GM12873 (cell line): ENCODE data around the gene DLX1.
A peak's percentile ranks its signal among the peaks of the same experiment; 100 is the strongest.

ENCODE experiments used
- TF ChIP-seq, protein P1 (sequence below): IDR thresholded peaks from 2 replicates; pipeline ENCODE4 v1.5.1; 2012; ENCODE audit warnings: low read depth, mild to moderate bottlenecking, moderate library complexity, low read length, control low read depth; ENCODE audit not compliant: insufficient read depth; ENCODE audit errors: missing control alignments

DLX1 gene

GRCh38 chr2:172105471-172106107 is 20.3 kb downstream of the DLX1 start:
- TF ChIP-seq, protein P1, sequence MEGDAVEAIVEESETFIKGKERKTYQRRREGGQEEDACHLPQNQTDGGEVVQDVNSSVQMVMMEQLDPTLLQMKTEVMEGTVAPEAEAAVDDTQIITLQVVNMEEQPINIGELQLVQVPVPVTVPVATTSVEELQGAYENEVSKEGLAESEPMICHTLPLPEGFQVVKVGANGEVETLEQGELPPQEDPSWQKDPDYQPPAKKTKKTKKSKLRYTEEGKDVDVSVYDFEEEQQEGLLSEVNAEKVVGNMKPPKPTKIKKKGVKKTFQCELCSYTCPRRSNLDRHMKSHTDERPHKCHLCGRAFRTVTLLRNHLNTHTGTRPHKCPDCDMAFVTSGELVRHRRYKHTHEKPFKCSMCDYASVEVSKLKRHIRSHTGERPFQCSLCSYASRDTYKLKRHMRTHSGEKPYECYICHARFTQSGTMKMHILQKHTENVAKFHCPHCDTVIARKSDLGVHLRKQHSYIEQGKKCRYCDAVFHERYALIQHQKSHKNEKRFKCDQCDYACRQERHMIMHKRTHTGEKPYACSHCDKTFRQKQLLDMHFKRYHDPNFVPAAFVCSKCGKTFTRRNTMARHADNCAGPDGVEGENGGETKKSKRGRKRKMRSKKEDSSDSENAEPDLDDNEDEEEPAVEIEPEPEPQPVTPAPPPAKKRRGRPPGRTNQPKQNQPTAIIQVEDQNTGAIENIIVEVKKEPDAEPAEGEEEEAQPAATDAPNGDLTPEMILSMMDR = no peak

DNA sequence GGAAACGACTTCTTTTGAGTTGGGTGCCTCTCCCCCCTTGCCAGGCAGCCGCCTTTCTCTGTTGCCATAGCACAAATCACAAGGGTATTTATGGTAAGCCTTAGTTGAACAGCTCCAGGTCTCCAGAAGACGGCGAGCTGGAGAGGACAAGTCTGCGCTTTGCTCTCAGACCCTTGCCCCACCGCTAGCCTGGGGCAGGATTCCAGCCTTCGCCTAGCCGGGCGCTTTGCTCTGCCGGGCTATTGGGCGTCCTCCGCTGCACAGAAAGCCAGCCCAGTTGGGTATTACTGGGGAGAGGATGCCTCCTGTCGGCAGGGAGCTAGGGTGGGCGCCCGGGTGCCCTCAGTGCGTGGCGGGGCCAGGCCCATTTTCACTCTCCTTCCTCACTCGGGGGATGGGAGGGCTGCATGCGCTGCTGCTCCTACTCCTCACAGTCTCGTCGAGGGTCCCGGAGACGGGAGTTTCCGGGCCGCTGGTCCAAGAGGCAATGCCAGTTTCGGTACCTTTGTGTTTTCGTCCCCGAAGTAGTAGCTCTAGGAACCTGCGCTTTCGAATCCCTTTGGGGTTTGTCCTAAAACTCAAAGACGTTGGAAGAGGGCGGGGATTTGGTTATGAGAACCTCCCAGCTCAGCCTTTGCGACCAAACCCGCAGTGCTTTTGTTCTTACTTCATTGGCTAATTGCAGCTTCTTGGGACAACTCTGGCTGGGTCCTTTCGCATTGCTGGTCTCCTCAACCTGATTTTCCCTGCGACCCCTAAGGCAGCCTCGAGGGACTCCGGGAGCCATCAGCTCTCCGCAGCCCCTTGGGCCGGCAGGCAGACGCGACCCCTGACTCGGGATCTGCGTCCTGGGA is 21.0 kb downstream of the DLX1 start:
- TF ChIP-seq, protein P1 = peak; percentile 52

DNA sequence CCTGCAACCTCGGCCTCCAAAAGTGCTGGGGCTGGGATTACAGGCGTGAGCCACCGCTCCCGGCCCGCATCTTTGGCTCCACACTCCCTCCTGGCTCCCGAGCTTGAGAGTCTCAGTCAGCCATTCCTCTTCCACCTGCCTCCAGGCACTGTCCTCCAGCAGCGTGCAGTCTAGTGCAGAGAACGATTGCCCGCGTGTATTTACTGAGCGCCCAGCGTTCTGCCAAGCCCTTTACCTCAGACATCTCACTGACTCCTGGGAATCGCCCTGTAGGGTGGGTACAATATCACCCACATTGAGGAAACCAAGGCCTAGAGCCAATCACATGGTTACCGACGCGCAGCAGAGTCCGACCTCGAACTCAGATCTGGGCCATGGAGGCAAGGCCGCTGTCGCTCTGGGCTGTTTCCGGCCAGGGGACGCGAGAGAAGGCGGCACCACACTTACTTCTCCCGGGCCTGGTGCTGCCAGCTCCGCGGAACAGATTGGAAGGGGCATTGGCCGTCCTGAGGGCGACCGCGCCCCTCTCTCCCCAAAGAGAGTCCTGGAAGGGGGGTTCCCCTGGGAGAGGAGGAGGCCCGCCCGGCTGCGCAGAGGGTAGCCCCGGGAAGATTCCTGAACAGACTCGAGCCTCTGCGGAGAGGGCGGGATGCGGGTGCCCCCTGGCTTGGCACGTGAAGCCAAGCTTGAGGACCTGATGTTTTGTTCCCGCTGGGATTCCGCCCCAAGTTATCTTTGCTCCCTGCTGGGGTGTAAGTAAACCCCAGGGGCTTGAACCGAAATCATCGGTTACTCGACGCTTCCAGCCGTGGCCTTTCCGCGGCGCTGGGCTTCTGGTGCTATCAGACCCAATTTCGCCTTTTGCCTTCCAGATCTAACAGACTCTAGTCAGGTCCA is 22.6 kb downstream of the DLX1 start:
- TF ChIP-seq, protein P1 = no peak

- TF ChIP-seq, protein P1 = no peak
These were observed 23.3 kb downstream of the DLX1 start for GRCh38 chr2:172108587-172108930.

DNA sequence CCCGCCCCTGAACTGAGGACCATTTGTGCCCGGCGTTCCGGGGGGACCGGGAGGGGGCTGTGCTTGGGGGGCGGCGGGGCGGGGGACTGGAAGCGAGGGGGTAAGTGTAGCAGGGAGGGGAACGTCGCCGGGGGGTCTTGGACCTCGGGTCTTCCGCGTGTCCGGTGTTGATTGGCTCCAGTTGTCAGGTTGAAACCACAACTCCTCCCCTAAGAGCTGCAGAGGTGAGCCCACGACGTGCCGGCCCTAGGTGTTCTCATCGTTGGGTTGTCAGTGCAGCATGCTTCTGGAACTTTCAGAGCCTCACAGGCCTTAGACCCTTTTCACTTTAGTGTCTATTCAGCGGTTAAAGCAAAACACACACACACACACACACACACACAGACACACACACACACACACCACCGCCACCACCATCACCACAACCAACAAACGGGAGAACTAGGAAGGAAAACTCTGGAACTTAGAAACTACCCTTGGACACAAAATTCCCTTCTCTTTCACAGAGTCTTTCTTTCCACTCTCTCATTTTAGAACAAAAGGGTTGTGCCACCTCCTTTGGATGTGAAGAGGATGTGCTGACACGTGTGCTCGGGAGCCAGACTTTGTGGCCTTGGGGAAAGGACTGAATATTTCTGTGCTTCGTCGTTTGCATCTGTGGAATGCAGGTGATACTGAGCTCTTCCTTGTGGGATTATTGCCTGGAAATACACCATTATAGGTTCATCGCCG is 24.1 kb downstream of the DLX1 start:
- TF ChIP-seq, protein P1 = no peak

- TF ChIP-seq, protein P1 = no peak
These were observed 24.9 kb downstream of the DLX1 start for GRCh38 chr2:172109988-172110811.
